Measurements from ENCODE around the gene ASB13. TPM values are rescaled to one million over a fixed set of nuclear protein-coding genes. Genes with fewer than 3 reads are reported as not detected.
A peak's percentile ranks its signal among the peaks of the same experiment; 100 is the strongest.

The ASB13 gene
- total RNA-seq, 3 donors from 2014 or later (not counting 1 experiment from before 2014, with no cell fraction given), result 0.99 to 2.4 (median 1.4) TPM

DNA sequence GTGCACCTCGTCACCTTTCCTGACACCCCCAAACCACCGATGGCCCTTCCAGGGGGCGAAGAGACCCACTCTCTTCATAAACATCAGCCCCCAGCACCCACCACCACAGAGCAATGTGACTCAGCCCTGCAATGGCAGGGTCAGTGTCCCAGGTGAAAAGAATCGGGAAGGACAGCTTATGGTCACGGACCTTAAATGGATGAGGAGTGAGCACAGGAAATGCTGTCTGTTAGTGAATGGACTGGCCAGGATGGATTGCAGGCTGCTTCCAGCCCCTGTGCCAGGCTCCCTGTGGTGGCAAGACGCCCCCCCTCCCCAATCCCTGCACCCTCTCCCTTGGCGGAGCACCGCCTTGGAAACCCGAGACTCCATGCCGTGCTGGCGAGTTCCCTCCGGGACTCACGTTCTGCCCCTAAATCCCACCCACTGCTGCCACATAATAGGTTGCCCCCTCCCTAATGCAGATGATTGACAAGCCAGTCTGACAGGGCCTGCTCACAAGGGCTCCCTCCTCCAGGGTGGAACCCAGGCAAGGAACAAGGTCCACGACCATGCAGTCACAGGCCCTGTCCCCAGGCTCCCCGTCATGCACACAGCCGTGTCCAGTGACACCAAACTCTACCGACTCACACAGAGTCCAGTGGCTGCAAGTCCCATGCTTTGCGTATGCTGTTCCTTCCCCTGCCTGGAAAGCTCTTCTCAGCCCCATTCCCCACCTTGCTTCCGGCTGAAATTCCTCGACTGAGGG lies 7.3 kb downstream of the ASB13 start:
- no peak overlapping the region for H3K27ac Mint-ChIP-seq
- H3K27me3 Mint-ChIP-seq (ENCODE audit: low read depth in 2 of 2), result peaks cover 0 to 11% of the 10 kb centered on the region in 2 donors
- Histone ChIP-seq H3K27me3 (ENCODE audit: control insufficient read depth, insufficient read depth, low read length) (no peaks in the 10 kb centered on the region), H3K36me3 (ENCODE audit: control insufficient read depth, insufficient read depth, low read length) (no peaks in the 10 kb centered on the region), H3K4me1 (ENCODE audit: control insufficient read depth, insufficient read depth, low read length) (peaks cover 5% of the 10 kb centered on the region), H3K9me3 (ENCODE audit: control insufficient read depth, insufficient read depth, low read length) (no peaks in the 10 kb centered on the region), H3K27ac (ENCODE audit: low read length) (no peak overlapping the region), H3K4me3 (ENCODE audit: low read length) (no peak overlapping the region)
- intact Hi-C loops (cut with micrococcal nuclease), result no loop called here
- no peak for ATAC-seq
- DNase-seq, result no peak
- H3K36me3 Mint-ChIP-seq, result no peaks in the 10 kb centered on the region
- H3K9me3 Mint-ChIP-seq, result no peaks in the 10 kb centered on the region
- no peak overlapping the region for H3K4me3 Mint-ChIP-seq
- WGBS (ENCODE audit: insufficient coverage), result 93% methylated on average over 20 of the region's 20 CpGs
- peaks cover 0 to 8% of the 10 kb centered on the region in 2 donors for H3K4me1 Mint-ChIP-seq
- TF ChIP-seq, protein P1, sequence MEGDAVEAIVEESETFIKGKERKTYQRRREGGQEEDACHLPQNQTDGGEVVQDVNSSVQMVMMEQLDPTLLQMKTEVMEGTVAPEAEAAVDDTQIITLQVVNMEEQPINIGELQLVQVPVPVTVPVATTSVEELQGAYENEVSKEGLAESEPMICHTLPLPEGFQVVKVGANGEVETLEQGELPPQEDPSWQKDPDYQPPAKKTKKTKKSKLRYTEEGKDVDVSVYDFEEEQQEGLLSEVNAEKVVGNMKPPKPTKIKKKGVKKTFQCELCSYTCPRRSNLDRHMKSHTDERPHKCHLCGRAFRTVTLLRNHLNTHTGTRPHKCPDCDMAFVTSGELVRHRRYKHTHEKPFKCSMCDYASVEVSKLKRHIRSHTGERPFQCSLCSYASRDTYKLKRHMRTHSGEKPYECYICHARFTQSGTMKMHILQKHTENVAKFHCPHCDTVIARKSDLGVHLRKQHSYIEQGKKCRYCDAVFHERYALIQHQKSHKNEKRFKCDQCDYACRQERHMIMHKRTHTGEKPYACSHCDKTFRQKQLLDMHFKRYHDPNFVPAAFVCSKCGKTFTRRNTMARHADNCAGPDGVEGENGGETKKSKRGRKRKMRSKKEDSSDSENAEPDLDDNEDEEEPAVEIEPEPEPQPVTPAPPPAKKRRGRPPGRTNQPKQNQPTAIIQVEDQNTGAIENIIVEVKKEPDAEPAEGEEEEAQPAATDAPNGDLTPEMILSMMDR (IDR thresholded peaks at IDR 0.05), result no peak

DNA sequence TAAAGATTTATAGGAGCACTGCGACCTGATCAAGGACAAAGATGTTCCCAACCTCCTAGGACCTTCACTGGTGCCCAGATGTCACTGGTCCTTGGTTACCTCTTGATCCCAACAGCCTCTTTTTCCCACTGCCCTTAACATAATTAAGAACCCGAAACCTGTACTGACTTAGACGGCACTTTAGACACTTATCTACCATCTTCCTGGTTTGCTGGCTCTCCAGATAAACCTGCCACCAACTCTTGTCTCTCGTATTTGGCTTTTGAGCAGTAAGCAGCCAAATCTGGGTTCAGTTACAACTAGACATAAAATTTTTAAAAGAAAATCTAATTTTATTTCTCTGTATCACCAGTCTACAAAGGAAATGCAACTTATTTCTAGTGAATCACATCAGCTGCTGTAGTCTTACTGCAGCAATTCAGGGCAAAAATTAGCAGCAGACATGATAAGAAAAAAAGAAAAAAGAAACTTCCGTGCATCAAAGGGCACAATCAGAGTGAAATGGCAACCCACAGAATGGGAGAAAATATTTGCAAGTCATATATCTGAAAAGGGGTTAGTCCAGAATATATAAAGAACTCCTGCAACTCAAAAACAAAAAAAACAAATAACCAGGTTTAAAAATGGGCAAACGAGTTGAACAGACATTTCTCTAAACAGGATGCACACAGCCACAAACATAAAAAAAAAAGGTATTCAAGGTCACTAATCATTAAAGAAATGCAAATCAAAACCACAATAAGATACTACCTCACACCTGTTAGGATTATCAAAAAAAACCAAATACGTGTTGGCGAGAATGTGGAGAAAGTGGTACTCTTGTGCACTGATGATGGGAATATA lies 9.4 kb downstream of the ASB13 start:
- no peak overlapping the region for H3K27ac ChIP-seq (ENCODE audit: low read length)
- H3K9me3 ChIP-seq (ENCODE audit: control insufficient read depth, insufficient read depth, low read length), result no peaks in the 10 kb centered on the region
- 61% methylated on average over 8 of the region's 8 CpGs for WGBS (ENCODE audit: insufficient coverage)
- Mint-ChIP-seq H3K36me3 (no peaks in the 10 kb centered on the region), H3K9me3 (no peaks in the 10 kb centered on the region), H3K27me3 (ENCODE audit: low read depth in 2 of 2) (peaks cover 0 to 5% of the 10 kb centered on the region in 2 donors), H3K4me3 (no peak overlapping the region), H3K27ac (no peak overlapping the region), H3K4me1 (peaks cover 0 to 8% of the 10 kb centered on the region in 2 donors)
- DNase-seq, result peak in 1 of 2 donors; percentile 25
- no peak overlapping the region for H3K4me3 ChIP-seq (ENCODE audit: low read length)
- ATAC-seq, result no peak
- H3K4me1 ChIP-seq (ENCODE audit: control insufficient read depth, insufficient read depth, low read length), result peaks cover 5% of the 10 kb centered on the region
- TF ChIP-seq, protein P1 (IDR thresholded peaks at IDR 0.05), result no peak
- H3K36me3 ChIP-seq (ENCODE audit: control insufficient read depth, insufficient read depth, low read length), result no peaks in the 10 kb centered on the region
- intact Hi-C loops (cut with micrococcal nuclease), result no loop called here
- no peaks in the 10 kb centered on the region for H3K27me3 ChIP-seq (ENCODE audit: control insufficient read depth, insufficient read depth, low read length)

DNA sequence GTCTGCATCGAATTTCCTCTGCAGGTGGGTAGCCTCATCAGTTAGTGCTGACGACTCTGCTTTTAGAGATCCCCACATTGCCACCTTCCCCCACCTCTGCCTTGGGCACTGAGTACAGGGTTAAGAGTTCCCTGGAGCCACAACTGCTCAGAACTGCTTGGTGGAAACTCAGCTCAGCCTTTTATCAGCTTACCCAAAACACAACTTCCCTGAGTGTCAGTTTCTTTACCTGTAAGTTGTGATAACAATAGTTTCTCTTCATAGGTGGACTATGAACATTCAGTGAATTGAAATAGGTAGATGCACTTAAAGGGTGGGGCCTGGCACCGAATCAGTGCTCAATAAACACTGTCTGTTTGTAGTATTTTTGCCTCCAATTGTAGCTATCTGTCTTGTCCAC lies 11.3 kb downstream of the ASB13 start:
- intact Hi-C loops (cut with micrococcal nuclease), result no loop called here
- H3K27ac Mint-ChIP-seq, result no peak overlapping the region
- no peak overlapping the region for H3K4me3 Mint-ChIP-seq
- H3K27ac ChIP-seq (ENCODE audit: low read length), result no peak overlapping the region
- ATAC-seq (no peak), DNase-seq (peak in 1 of 2 donors; percentile 22)
- no peaks in the 10 kb centered on the region for H3K27me3 ChIP-seq (ENCODE audit: control insufficient read depth, insufficient read depth, low read length)
- H3K4me1 ChIP-seq (ENCODE audit: control insufficient read depth, insufficient read depth, low read length), result peaks cover 5% of the 10 kb centered on the region
- H3K27me3 Mint-ChIP-seq (ENCODE audit: low read depth in 2 of 2), result peaks cover 0 to 7% of the 10 kb centered on the region in 2 donors
- peaks cover 0 to 5% of the 10 kb centered on the region in 2 donors for H3K4me1 Mint-ChIP-seq
- H3K4me3 ChIP-seq (ENCODE audit: low read length), result no peak overlapping the region
- WGBS (ENCODE audit: insufficient coverage), result 45% methylated on average over 3 of the region's 3 CpGs
- TF ChIP-seq, protein P1 (IDR thresholded peaks at IDR 0.05), result no peak
- H3K36me3 ChIP-seq (ENCODE audit: control insufficient read depth, insufficient read depth, low read length), result no peaks in the 10 kb centered on the region
- no peaks in the 10 kb centered on the region for H3K36me3 Mint-ChIP-seq
- no peaks in the 10 kb centered on the region for H3K9me3 Mint-ChIP-seq
- no peaks in the 10 kb centered on the region for H3K9me3 ChIP-seq (ENCODE audit: control insufficient read depth, insufficient read depth, low read length)

All from natural killer cell (primary cell).